ENCODE data around the gene PLK5. TPM values are rescaled to one million over a fixed set of nuclear protein-coding genes. Genes with fewer than 3 reads are reported as not detected.

Gene PLK5
- polyA plus RNA-seq, 1 donor from 2014 or later: 3.6 TPM

DNA sequence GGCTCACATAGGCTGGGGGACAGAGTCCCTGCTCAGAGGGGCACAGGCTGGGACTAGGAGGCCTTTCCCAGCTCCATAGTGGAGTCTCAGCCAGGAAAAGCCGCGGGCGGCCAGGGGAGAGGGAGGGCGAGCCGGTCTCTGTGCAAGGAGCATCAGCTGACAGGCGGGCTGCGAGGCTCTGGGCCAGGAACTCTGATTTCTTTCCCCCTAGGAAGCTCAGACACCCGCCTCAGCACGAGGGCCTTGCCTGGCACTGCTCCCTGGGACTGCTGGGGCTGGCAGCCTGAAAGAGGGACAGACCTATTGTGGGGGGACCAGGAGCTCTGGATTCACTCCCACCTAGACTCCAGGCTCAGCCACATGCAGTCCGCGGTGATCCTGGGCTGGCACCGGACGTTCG lies 2.2 kb upstream of the PLK5 start:
- peaks cover 24% of the 10 kb centered on the region for H3K27me3 ChIP-seq (ENCODE audit: insufficient read depth, low read depth, low read length)
- H2AFZ ChIP-seq (ENCODE audit: low read depth, low read length): no peak overlapping the region

DNA sequence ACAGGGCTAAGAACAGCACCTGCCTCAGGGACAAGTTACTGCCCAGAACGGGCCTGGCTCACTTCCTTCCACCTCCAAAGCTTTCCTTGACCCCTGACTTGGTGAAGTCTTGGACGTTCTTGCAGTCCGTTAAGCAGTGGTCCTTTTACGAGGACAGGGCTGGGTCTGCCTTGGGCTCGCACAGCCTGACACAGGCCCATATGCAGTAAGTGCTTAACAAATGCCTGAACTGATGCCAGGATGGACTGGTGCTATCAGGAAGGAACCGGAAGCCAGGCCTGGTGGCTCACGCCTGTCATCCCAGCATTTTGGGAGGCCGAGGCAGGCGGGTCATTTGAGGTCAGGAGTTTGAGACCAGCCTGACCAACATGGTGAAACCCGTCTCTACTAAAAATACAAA lies 1.8 kb upstream of the PLK5 start:
- no peaks in the 10 kb centered on the region for H3K9me2 ChIP-seq (ENCODE audit: insufficient read depth, low read length)
- H3K79me2 ChIP-seq (replicated peaks; ENCODE audit: insufficient read depth, low read length): no peaks in the 10 kb centered on the region
- H3F3A ChIP-seq (ENCODE audit: insufficient read depth, low read length, poor library complexity, severe bottlenecking): no peaks in the 10 kb centered on the region
- H2AFZ ChIP-seq (ENCODE audit: low read depth, low read length): no peak overlapping the region
- H3K36me3 ChIP-seq (ENCODE audit: insufficient read depth, low read length): no peaks in the 10 kb centered on the region
- no peak overlapping the region for H3K4me2 ChIP-seq (ENCODE audit: low read length)
- no peak overlapping the region for H3K27ac ChIP-seq (ENCODE audit: low read length)
- no peaks in the 10 kb centered on the region for H3K9me3 ChIP-seq (ENCODE audit: low read length)
- TF ChIP-seq, protein P1, sequence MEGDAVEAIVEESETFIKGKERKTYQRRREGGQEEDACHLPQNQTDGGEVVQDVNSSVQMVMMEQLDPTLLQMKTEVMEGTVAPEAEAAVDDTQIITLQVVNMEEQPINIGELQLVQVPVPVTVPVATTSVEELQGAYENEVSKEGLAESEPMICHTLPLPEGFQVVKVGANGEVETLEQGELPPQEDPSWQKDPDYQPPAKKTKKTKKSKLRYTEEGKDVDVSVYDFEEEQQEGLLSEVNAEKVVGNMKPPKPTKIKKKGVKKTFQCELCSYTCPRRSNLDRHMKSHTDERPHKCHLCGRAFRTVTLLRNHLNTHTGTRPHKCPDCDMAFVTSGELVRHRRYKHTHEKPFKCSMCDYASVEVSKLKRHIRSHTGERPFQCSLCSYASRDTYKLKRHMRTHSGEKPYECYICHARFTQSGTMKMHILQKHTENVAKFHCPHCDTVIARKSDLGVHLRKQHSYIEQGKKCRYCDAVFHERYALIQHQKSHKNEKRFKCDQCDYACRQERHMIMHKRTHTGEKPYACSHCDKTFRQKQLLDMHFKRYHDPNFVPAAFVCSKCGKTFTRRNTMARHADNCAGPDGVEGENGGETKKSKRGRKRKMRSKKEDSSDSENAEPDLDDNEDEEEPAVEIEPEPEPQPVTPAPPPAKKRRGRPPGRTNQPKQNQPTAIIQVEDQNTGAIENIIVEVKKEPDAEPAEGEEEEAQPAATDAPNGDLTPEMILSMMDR (IDR thresholded peaks at IDR 0.05; ENCODE audit: poor library complexity, severe bottlenecking): no peak
- TF ChIP-seq MXI1 (conservative IDR thresholded peaks at IDR 0.05; ENCODE audit: poor library complexity, severe bottlenecking) (no peak), TAF1 (IDR thresholded peaks at IDR 0.05; ENCODE audit: low read depth) (no peak), RAD21 (conservative IDR thresholded peaks at IDR 0.05) (no peak), POLR2AphosphoS5 (IDR thresholded peaks at IDR 0.05) (no peak)
- H4K20me1 ChIP-seq (ENCODE audit: insufficient read depth): no peaks in the 10 kb centered on the region
- H3K4me3 ChIP-seq (ENCODE audit: low read length): no peak overlapping the region
- no peak overlapping the region for H3K9ac ChIP-seq (ENCODE audit: low read length)
- peaks cover 24% of the 10 kb centered on the region for H3K27me3 ChIP-seq (ENCODE audit: insufficient read depth, low read depth, low read length)

More for the DNA sequence above, 2.2 kb upstream of the PLK5 start:
- Histone ChIP-seq H3F3A (ENCODE audit: insufficient read depth, low read length, poor library complexity, severe bottlenecking) (no peaks in the 10 kb centered on the region), H3K4me2 (ENCODE audit: low read length) (no peak overlapping the region), H3K9me3 (ENCODE audit: low read length) (no peaks in the 10 kb centered on the region), H3K79me2 (replicated peaks; ENCODE audit: insufficient read depth, low read length) (no peaks in the 10 kb centered on the region), H3K36me3 (ENCODE audit: insufficient read depth, low read length) (no peaks in the 10 kb centered on the region), H3K4me3 (ENCODE audit: low read length) (no peak overlapping the region), H3K9ac (ENCODE audit: low read length) (no peak overlapping the region), H4K20me1 (ENCODE audit: insufficient read depth) (no peaks in the 10 kb centered on the region), H3K27ac (ENCODE audit: low read length) (no peak overlapping the region), H3K9me2 (ENCODE audit: insufficient read depth, low read length) (no peaks in the 10 kb centered on the region)
- TF ChIP-seq MXI1 (conservative IDR thresholded peaks at IDR 0.05; ENCODE audit: poor library complexity, severe bottlenecking): no peak
- TF ChIP-seq EZH2 (IDR thresholded peaks at IDR 0.05; ENCODE audit: borderline replicate concordance, insufficient read depth, low read length, poor library complexity, severe bottlenecking): no peak
- no peak for TF ChIP-seq POLR2AphosphoS5 (IDR thresholded peaks at IDR 0.05)
- TF ChIP-seq TAF1 (IDR thresholded peaks at IDR 0.05; ENCODE audit: low read depth): no peak
- no peak for TF ChIP-seq SMC3 (conservative IDR thresholded peaks at IDR 0.05; ENCODE audit: poor library complexity)
- no peak for TF ChIP-seq RAD21 (conservative IDR thresholded peaks at IDR 0.05)
- no peak for TF ChIP-seq EP300 (conservative IDR thresholded peaks at IDR 0.05; ENCODE audit: poor library complexity, severe bottlenecking)
- TF ChIP-seq, protein P2, sequence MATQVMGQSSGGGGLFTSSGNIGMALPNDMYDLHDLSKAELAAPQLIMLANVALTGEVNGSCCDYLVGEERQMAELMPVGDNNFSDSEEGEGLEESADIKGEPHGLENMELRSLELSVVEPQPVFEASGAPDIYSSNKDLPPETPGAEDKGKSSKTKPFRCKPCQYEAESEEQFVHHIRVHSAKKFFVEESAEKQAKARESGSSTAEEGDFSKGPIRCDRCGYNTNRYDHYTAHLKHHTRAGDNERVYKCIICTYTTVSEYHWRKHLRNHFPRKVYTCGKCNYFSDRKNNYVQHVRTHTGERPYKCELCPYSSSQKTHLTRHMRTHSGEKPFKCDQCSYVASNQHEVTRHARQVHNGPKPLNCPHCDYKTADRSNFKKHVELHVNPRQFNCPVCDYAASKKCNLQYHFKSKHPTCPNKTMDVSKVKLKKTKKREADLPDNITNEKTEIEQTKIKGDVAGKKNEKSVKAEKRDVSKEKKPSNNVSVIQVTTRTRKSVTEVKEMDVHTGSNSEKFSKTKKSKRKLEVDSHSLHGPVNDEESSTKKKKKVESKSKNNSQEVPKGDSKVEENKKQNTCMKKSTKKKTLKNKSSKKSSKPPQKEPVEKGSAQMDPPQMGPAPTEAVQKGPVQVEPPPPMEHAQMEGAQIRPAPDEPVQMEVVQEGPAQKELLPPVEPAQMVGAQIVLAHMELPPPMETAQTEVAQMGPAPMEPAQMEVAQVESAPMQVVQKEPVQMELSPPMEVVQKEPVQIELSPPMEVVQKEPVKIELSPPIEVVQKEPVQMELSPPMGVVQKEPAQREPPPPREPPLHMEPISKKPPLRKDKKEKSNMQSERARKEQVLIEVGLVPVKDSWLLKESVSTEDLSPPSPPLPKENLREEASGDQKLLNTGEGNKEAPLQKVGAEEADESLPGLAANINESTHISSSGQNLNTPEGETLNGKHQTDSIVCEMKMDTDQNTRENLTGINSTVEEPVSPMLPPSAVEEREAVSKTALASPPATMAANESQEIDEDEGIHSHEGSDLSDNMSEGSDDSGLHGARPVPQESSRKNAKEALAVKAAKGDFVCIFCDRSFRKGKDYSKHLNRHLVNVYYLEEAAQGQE (IDR thresholded peaks at IDR 0.05; ENCODE audit: borderline replicate concordance): no peak
- TF ChIP-seq, protein P1 (IDR thresholded peaks at IDR 0.05; ENCODE audit: poor library complexity, severe bottlenecking): no peak
